GM12878 (cell line): ENCODE measurements around the gene KLB. TPM values are rescaled to one million over a fixed set of nuclear protein-coding genes. Genes with fewer than 3 reads are reported as not detected.

ENCODE experiments used
- ATAC-seq: fragments of 200-7000 bp; cut with Tn5 transposase; 3 replicates; pipeline ENCODE4 v1.9.1; 2020; ENCODE audit warnings: mild to moderate bottlenecking, moderate library complexity
- Bru-seq: library from RNA; stranded (reverse); fragments of 400-500 nt; gene quantifications from one replicate; lab custom pipeline; 2021; lab: Mats Ljungman, UMichigan
- BruChase-seq, 2 experiments: library from RNA; stranded (reverse); fragments of 400-500 nt; gene quantifications; one replicate each; lab custom pipeline; 2021; lab: Mats Ljungman, UMichigan
- BruUV-seq: library from RNA; stranded (reverse); fragments of 400-500 nt; replicated peaks from 2 replicates; lab custom pipeline; 2021; lab: Mats Ljungman, UMichigan
- CTCF ChIA-PET: fragments of 300-600 bp; sonication (Branson Sonifier 250); formaldehyde crosslinking; extraction: SDS; loops from one replicate; lab custom pipeline; 2021; ENCODE audit warnings: inconsistent platforms; lab: Yijun Ruan, JAX
- POLR2A ChIA-PET: fragments of 350-600 bp; formaldehyde crosslinking; extraction: SDS; loops from one replicate; lab custom pipeline; 2021; ENCODE audit warnings: inconsistent platforms; lab: Charles Lee
- RAD21 ChIA-PET: fragments of 300-600 bp; sonication (Branson Sonifier 250); formaldehyde crosslinking; loops from one replicate; lab custom pipeline; 2023; ENCODE audit warnings: antibody characterized with exemption; ENCODE audit not compliant: unreplicated experiment; lab: Charles Lee
- SMC1A ChIA-PET: fragments of 300-600 bp; sonication (Branson Sonifier 250); formaldehyde crosslinking; loops from one replicate; lab custom pipeline; 2023; ENCODE audit not compliant: unreplicated experiment, uncharacterized antibody; lab: Charles Lee
- DNase-seq: peaks from one replicate; pipeline ENCODE4 v3.0.0-alpha.2; 2011; ENCODE audit warnings: low read depth, low spot score
- FAIRE-seq: peaks from 3 replicates; lab custom pipeline; 2011; peaks lifted over from hg19 to GRCh38; lab: Jason Lieb, UNC
- H2AFZ ChIP-seq: 2 replicates; pipeline ENCODE4 v1.6.0; 2011; ENCODE audit warnings: low read depth, low read length, control low read depth; ENCODE audit not compliant: control insufficient read depth
- H3K27ac ChIP-seq: 2 replicates; pipeline ENCODE4 v1.5.1; 2011; ENCODE audit warnings: control low read depth; ENCODE audit not compliant: control insufficient read depth, insufficient read depth
- H3K27me3 ChIP-seq, 2 experiments: replicated peaks in 1 of 2; 2 replicates each; pipeline versions ENCODE4 v1.6.0 to v1.6.1; 2011; ENCODE audit warnings: low read length in 1 of 2; ENCODE audit not compliant: control insufficient read depth in 2 of 2, insufficient read depth in 2 of 2
- H3K36me3 ChIP-seq, 2 experiments: 2 replicates each; pipeline ENCODE4 v1.5.1; 2011; ENCODE audit warnings: low read length in 1 of 2; ENCODE audit not compliant: control insufficient read depth in 2 of 2, insufficient read depth in 2 of 2
- H3K4me1 ChIP-seq: 2 replicates; pipeline ENCODE4 v1.6.1; 2011; ENCODE audit warnings: mild to moderate bottlenecking, low read length, moderate library complexity, mixed read lengths; ENCODE audit not compliant: control insufficient read depth, insufficient read depth
- H3K4me2 ChIP-seq: 2 replicates; pipeline ENCODE4 v1.6.0; 2011; ENCODE audit warnings: control low read depth; ENCODE audit not compliant: control insufficient read depth, insufficient read depth
- H3K4me3 ChIP-seq: fragments of 200-600 bp; sonication (generic); 2 replicates; pipeline ENCODE4 v1.5.1; 2016
- H3K79me2 ChIP-seq: 2 replicates; pipeline ENCODE4 v1.6.0; 2011; ENCODE audit warnings: low read length; ENCODE audit not compliant: control insufficient read depth, insufficient read depth
- H3K9ac ChIP-seq: 2 replicates; pipeline ENCODE4 v1.8.0; 2011; ENCODE audit warnings: low read length, control low read depth, mixed read lengths; ENCODE audit not compliant: control insufficient read depth, insufficient read depth
- H3K9me3 ChIP-seq: replicated peaks from 3 replicates; pipeline ENCODE4 v1.5.1; 2011; ENCODE audit warnings: mild to moderate bottlenecking, low read length; ENCODE audit not compliant: control insufficient read depth, insufficient read depth
- H4K20me1 ChIP-seq: 2 replicates; pipeline ENCODE4 v1.6.0; 2011; ENCODE audit not compliant: control insufficient read depth, insufficient read depth
- BCL3 ChIP-seq: IDR thresholded peaks from 2 replicates; pipeline ENCODE4 v1.6.1; 2011; ENCODE audit warnings: borderline replicate concordance, low read depth, mild to moderate bottlenecking, moderate library complexity, low read length; ENCODE audit not compliant: insufficient read depth, poor library complexity, severe bottlenecking
- JUNB ChIP-seq: IDR thresholded peaks from 2 replicates; pipeline ENCODE4 v1.6.1; 2016; ENCODE audit warnings: antibody characterized with exemption, mild to moderate bottlenecking
- KDM1A ChIP-seq: fragments of 200-600 bp; sonication (generic); IDR thresholded peaks from 2 replicates; pipeline ENCODE4 v1.6.1; 2016; ENCODE audit warnings: borderline replicate concordance
- MEF2A ChIP-seq: IDR thresholded peaks from 2 replicates; pipeline ENCODE4 v1.6.1; 2011; ENCODE audit warnings: low read depth, mild to moderate bottlenecking, low read length, moderate library complexity; ENCODE audit not compliant: insufficient read depth
- MTA2 ChIP-seq: fragments of 450-650 bp; IDR thresholded peaks from 2 replicates; pipeline ENCODE4 v1.6.1; 2016; ENCODE audit warnings: low read depth, mild to moderate bottlenecking, moderate library complexity
- RAD21 ChIP-seq: IDR thresholded peaks from 2 replicates; pipeline ENCODE4 v1.6.1; 2011; ENCODE audit warnings: mild to moderate bottlenecking, low read depth, low read length, moderate library complexity; ENCODE audit not compliant: insufficient read depth
- SMARCA5 ChIP-seq: fragments of 450-650 bp; IDR thresholded peaks from 2 replicates; pipeline ENCODE4 v1.6.1; 2017; ENCODE audit warnings: mild to moderate bottlenecking
- SREBF2 ChIP-seq: IDR thresholded peaks from 2 replicates; pipeline ENCODE4 v1.6.1; 2012; ENCODE audit warnings: mild to moderate bottlenecking, low read length
- SUPT20H ChIP-seq: IDR thresholded peaks from 2 replicates; pipeline ENCODE4 v1.6.1; 2011; ENCODE audit warnings: low read depth, mild to moderate bottlenecking, low read length, moderate library complexity, borderline replicate concordance; ENCODE audit not compliant: control insufficient read depth
- USF1 ChIP-seq: IDR thresholded peaks from 2 replicates; pipeline ENCODE4 v1.6.1; 2011; ENCODE audit warnings: borderline replicate concordance, low read depth, mild to moderate bottlenecking, moderate library complexity, mixed read lengths, low read length; ENCODE audit not compliant: insufficient read depth; ENCODE audit errors: extremely low read length
- ZBTB11 ChIP-seq: fragments of 450-650 bp; formaldehyde crosslinking; IDR thresholded peaks from 2 replicates; pipeline ENCODE4 v1.5.0; 2022; ENCODE audit warnings: mild to moderate bottlenecking, missing genetic modification characterization
- ZNF24 ChIP-seq: fragments of 450-650 bp; IDR thresholded peaks from 2 replicates; pipeline ENCODE4 v1.6.1; 2017; ENCODE audit warnings: antibody characterized with exemption, mild to moderate bottlenecking
- ZZZ3 ChIP-seq: IDR thresholded peaks from 2 replicates; pipeline ENCODE4 v1.6.1; 2011; ENCODE audit warnings: low read depth; ENCODE audit not compliant: control insufficient read depth, insufficient read length
- WGBS: methylation state at CpG from one replicate; pipeline ENCODE4 v1.1.6; 2016; ENCODE audit warnings: low lambda C conversion rate; ENCODE audit not compliant: insufficient replicate concordance, insufficient coverage; ENCODE audit errors: missing lambda C conversion rate; 5-methylcytosine and 5-hydroxymethylcytosine counted together
- in situ Hi-C: fragments of 300-500 bp; cut with MboI; formaldehyde crosslinking; loops from 9 replicates; pipeline ENCODE4 v1.14.3; 2018; ENCODE audit warnings: mixed read lengths
- intact Hi-C: fragments of 100-400 bp; cut with micrococcal nuclease; formaldehyde crosslinking; loops from one replicate; pipeline ENCODE4 v1.14.2; 2022; ENCODE audit not compliant: unreplicated experiment
- long read RNA-seq, 2 experiments: library from polyadenylated mRNA; unstranded; transcript quantifications; one replicate each; pipeline ENCODE4 v2.0.0, GENCODE V29; 2019 to 2020
- polyA minus RNA-seq, 3 experiments: library from RNA; depleted of rRNA, polyadenylated mRNA; stranded (reverse); fragments of >200 nt; gene quantifications; 2 replicates each; pipeline ENCODE4 v1.2.3, GENCODE V29; 2011
- polyA plus RNA-seq, 11 experiments: library from polyadenylated mRNA; depleted of rRNA in 4 of 11; unstranded in 6 of 11; stranded (reverse) in 5 of 11; fragments of >200 nt; fragmentation: Nextera tagmentation in 4 of 11; fragmentation: Illumina TruSeq in 1 of 11; extraction: Ambion mirVana in 4 of 11; extraction: Trizol in 1 of 11; gene quantifications; 1 replicate in 1 of 11; 2 replicates in 10 of 11; pipeline versions ENCODE4 v1.2.1 to v1.2.3, GENCODE V29; 2011 to 2016; ENCODE audit warnings: inconsistent platforms in 2 of 11, missing spikeins in 2 of 11, low read depth in 1 of 11
- total RNA-seq, 4 experiments: library from RNA; depleted of rRNA in 3 of 4; stranded (reverse); fragments of >200 nt in 3 of 4; fragmentation: Illumina TruSeq in 1 of 4; extraction: Trizol in 1 of 4; gene quantifications; 2 replicates each; pipeline versions ENCODE4 v1.2.1 to v1.2.3, GENCODE V29; 2013 to 2021

Gene KLB
- total RNA-seq (2013; cell fraction: nucleolus; rRNA removed), result not detected in 2 replicates
- total RNA-seq (2014; rRNA removed) (under 0.01 and 0.05 TPM in 2 replicates), total RNA-seq (2014; rRNA removed; fragmentation: Illumina TruSeq; extraction: Trizol) (0.04 and 0.05 TPM in 2 replicates), total RNA-seq (2021) (0.08 and 0.11 TPM in 2 replicates), polyA plus RNA-seq (2011; rRNA removed) (0.01 TPM in 1 of 2 replicates, not detected in the other), polyA plus RNA-seq (2014; fragmentation: Illumina TruSeq; extraction: Trizol) (0.01 and 0.05 TPM in 2 replicates), polyA plus RNA-seq (2014; fragmentation: Nextera tagmentation; extraction: Ambion mirVana) (under 1 TPM; 0.08 to 0.13 TPM), polyA plus RNA-seq (2014; rRNA removed) (0.01 and 0.04 TPM in 2 replicates), polyA plus RNA-seq (2016; fragmentation: Nextera tagmentation; extraction: Ambion mirVana) (under 1 TPM; 0.03 to 0.09 TPM), polyA minus RNA-seq (2011; rRNA and poly(A)+ RNA removed) (not detected in 2 replicates), Bru-seq, nascent RNA (percentile 12 among the genes with signal in this experiment), BruChase-seq, experiment 1, labeled RNA remaining after a 6-hour chase (percentile 5 among the genes with signal in this experiment), BruChase-seq, experiment 2, labeled RNA remaining after a 2-hour chase (percentile 6 among the genes with signal in this experiment)
- polyA plus RNA-seq (2011; ENCODE audit: low read depth), result 0.04 TPM
- not detected in 2 replicates for polyA plus RNA-seq (2011; cell fraction: cytosol; rRNA removed)
- not detected in 2 replicates for polyA plus RNA-seq (2011; cell fraction: nucleus; rRNA removed)
- 0.09 and 0.11 TPM in 2 replicates for polyA plus RNA-seq (2012)
- not detected in 2 replicates for polyA minus RNA-seq (2011; cell fraction: cytosol; rRNA and poly(A)+ RNA removed)
- polyA minus RNA-seq (2011; cell fraction: nucleus; rRNA and poly(A)+ RNA removed), result 0.12 TPM in 1 of 2 replicates, not detected in the other
- long read RNA-seq, experiment 1, result 0 reads
- long read RNA-seq, experiment 2, result 0 reads

- RAD21 ChIA-PET, result interaction anchor here (1.1 kb wide), 1 partner anchor 13 kb away, joined by 8 read pairs; no protein-coding TSS in a partner anchor
- no TSS peak for BruUV-seq
- no peaks in the 10 kb centered on the region for H3K9me3 ChIP-seq
- TF ChIP-seq KDM1A, result no peak
- no peak for TF ChIP-seq JUNB
- TF ChIP-seq USF1, result no peak
- TF ChIP-seq SREBF2, result no peak
- TF ChIP-seq ZNF24, result no peak
- no peak for TF ChIP-seq RAD21
- no peak for TF ChIP-seq MEF2A
- TF ChIP-seq SMARCA5, result no peak
- TF ChIP-seq ZZZ3, result no peak
- no peak for TF ChIP-seq SUPT20H
- no peak for TF ChIP-seq BCL3
- no peak for TF ChIP-seq ZBTB11 (CRISPR knock-in tag)
- no peak for TF ChIP-seq MTA2
Measured at GRCh38 chr4:39406763-39407583, at the start of gene KLB. Gene KLB, plus strand, starts transcription at chr4:39406930. Its CDS starts 20 bp downstream, at chr4:39406950.

More at GRCh38 chr4:39406763-39407583, at the start of gene KLB:
- no peak within 1 kb of the TSS for H3K9ac ChIP-seq
- ChIA-PET SMC1A (interaction anchor here (0.6 to 1.3 kb wide), 4 partner anchors 38 to 504 kb away, joined by 3 to 4 read pairs (median 4); no protein-coding TSS in a partner anchor), CTCF (interaction anchor here (1.1 to 1.2 kb wide), 3 partner anchors 10 to 273 kb away, joined by 3 to 4 read pairs (median 3); no protein-coding TSS in a partner anchor), POLR2A (interaction anchor here (1.1 kb wide), 1 partner anchor 10 kb away, joined by 5 read pairs; no protein-coding TSS in a partner anchor)
- no peak within 1 kb of the TSS for H2AFZ ChIP-seq
- no peaks in the 10 kb centered on the region for H3K4me1 ChIP-seq
- no peak within 1 kb of the TSS for H3K4me2 ChIP-seq
- ATAC-seq, result no peak
- in situ Hi-C loops (no loop called here), intact Hi-C loops (no loop called here)
- H3K4me3 ChIP-seq, result no peak within 1 kb of the TSS
- H3K27me3 ChIP-seq, result no peaks in the 10 kb centered on the region; a peak in 1 of 4 replicates
- no peaks in the 10 kb centered on the region for H3K36me3 ChIP-seq
- no peaks in the 10 kb centered on the region for H3K79me2 ChIP-seq
- no peak within 1 kb of the TSS for H3K27ac ChIP-seq
- H4K20me1 ChIP-seq, result no peaks in the 10 kb centered on the region
- no peak for DNase-seq
- 56% methylated on average over 12 of the region's 12 CpGs for WGBS
- no peak for FAIRE-seq
